ENCODE measurements around the gene YTHDC1.
"Not testable (repeated sequence)": the region's sequence is repeated elsewhere in the genome, so short reads cannot be mapped to it uniquely, and the experiment has no call there.

Gene YTHDC1

DNA sequence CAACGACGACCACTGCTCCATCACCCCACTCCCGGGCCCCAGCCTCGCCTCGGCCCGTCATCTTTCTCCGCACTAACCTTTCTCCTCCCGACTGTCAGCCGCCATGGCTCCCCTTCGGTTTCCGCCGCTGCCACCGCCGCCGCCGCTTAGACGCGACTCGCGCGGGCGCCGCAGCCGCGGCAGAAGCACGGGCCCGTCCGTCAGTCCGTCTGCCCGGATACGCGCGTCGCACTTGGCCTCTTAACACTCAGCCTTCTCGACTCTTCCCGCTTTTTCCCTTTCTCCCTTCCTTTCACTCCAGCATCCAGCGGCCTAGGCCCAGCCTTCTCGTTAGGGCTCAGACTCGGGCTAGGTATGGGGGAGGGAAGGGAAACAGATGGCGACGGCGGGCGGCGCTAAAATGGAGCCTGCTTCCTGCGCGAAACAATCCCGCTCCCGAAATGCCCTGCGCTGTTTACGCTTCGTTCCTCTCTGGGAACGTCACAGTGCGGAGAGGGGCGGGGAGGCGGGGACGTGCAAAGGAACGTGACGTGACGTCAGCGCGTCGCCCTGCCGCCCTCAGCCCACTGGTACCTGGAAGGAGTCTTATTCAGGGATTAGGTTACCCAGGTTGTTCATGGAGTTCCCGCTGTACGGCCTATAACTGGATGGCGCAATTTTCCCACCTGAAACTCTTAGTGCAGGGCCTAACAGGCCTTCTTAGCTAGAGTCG, at the start of gene YTHDC1:
Gene YTHDC1, minus strand, starts transcription at position 442 of the 712 bp plus-strand sequence. Its CDS starts 337 bp downstream, at position 105.
- peak; percentile 91 to 92 for DNase-seq (ENCODE audit: low read depth in 2 of 2)

DNA sequence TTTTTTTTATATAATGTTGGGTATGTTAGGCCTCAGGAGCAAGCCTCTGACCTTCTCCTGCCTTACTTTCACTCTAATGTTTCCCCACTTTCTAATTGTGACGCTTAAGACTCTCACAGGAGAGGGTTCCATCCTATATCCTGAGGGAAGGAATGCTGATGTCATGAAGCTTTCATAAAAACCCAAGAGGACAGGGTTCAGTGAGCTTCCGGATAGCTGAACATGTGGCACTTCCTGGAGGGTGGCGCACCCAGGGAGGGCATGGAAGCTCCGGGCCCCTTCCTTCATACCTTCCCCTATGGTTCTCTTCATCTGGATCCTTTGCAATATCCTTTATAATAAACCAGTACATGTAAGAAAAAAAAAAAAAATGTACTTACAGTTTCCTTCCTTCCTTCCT, 49.4 kb upstream of the YTHDC1 start:
- DNase-seq (ENCODE audit: low read depth in 2 of 2): no peak

GRCh38 chr4:68396756-68397155, 46.9 kb upstream of the YTHDC1 start:
- no peak for DNase-seq (ENCODE audit: low read depth in 2 of 2)

GRCh38 chr4:68391436-68391835, 41.5 kb upstream of the YTHDC1 start:
- no peak for DNase-seq (ENCODE audit: low read depth in 2 of 2)

DNA sequence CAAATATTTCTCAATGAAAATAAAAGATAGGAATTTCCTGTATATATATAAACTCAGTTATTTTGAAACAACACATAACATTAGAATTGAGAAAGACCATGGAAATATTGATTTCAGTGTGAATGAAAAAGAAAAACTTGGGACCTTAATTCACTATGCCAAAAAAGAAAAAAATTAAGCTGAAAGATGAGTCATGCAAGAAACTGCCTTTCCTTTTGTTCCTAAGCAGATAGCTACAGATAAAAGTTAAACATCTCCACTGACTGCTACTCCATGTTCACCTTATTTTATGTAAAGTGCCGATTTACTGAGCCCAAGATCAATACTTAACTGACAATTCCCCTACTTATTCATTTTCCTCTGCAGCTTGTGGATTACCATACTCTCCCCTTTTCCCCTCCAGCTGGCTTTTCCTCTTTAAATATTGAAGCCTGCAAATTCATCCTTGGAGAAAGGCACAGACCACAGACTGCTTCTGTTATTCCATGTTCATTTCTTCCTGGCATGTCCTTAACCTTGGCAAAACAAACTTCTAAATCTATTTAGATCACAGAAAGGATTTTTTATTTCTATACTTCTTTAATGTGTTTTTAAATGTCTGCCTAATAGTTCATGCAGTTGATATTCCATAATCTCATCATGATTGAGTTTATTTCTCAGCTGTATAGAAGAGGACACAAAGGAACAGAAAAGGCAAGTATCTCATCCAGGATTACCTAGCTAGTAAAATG, 40.5 kb upstream of the YTHDC1 start:
- no peak for DNase-seq (ENCODE audit: low read depth in 2 of 2)

DNA sequence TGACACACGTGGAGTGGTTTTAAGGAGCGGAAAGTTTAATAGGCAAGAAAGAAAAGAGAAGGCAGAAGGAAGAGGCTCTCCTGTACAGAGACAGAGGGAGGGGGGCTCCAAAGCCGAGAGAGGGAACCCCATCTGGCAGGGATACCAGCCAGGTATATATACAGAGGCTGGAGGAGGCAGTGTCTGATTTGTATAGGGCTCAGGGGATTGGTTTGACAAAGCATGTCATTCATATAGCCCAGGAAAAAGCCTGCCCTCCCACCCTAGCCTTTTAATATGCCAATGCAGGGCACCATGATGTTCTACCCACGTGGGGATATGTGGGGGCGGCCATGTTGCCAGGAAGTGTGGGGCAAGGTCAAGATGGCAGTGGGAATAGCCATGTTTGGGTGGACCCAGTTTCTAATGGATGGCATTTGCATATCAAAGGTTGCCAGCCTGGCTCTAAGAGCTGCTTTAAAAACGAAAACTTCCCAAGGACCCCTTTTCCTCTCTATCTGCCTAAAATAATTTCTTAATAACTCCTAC, 39.6 kb upstream of the YTHDC1 start:
- not testable (repeated sequence) for DNase-seq (ENCODE audit: low read depth in 2 of 2)

DNA sequence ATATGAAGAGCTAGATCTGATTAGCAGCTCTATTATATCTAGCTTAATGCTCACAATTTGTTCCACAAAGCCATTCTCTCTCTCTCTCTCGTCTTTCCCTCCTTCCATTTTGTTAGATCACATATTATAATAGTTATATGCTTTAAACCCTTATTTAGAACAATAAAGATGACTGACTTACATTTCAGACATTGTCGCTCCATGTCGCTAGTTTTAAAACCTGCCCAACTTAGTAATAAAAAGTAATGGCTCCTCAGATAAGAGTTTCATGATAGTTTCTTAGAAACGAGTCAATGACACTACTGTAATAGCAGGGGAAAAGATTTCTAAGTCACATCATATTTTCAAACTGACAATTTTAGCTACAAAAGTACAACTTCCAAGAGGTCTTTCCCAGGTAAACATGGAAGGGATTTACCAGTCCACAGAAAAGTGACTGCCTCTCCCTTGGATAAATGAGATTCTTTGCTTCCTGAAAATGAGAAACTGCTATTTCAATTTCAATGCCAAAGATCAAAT, 38.5 kb upstream of the YTHDC1 start:
- DNase-seq (ENCODE audit: low read depth in 2 of 2): no peak

DNA sequence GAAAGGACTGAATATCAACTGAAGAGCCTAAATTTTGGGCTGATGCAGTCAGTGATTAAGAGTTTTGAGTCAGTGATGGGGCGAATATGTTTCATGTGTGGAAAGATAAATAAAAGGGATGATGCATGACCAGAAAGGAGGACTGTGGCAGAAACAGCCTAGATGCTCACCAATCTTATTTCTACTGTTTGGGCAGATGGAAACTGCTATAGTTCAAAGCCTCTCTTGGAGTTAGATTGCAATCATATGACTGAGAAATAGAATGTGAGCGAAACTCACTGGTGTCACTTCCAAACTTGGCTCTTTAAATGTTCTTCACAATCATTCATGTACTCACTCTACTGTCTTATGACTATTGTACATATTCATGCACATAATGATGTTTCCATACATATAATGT, 35.4 kb upstream of the YTHDC1 start:
- DNase-seq (ENCODE audit: low read depth in 2 of 2): no peak

DNA sequence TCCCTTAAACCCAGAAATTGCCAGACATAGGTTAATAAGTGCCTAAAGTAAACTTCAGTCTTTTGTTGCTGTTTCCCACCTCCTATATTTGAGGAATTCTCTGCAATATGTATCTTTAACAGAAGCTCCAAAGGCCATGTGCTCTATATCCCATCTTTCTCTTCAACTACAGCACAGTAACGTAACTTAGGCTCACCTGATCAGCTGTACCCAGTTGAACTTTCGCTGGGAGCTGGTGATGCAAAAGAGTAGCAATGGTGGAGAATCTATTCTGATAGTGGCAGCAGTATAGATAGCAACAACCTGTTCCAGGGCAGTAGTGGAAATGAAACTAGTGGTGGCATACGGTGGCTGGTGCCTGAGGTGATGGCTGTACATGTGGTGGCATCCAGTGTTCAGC, 33.2 kb upstream of the YTHDC1 start:
- no peak for DNase-seq (ENCODE audit: low read depth in 2 of 2)

DNA sequence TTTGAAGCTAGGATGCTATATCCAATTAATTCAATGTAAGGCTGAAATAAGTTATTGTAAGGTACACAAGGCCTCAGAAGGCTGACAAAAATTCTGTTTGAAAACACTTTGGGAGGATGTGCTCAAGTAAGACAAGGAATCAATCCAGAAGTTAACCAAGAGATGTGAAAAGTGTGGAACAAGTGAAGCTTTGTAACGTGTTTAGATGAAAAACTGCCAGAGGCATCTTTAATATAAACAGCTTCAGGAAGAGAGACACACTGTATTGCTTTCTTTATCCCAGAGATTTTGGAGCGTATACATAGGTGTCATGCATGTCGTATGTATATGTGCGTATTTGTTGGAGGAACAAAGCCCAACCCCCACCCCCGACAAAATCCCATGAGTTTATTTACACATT, 28.3 kb upstream of the YTHDC1 start:
- no peak for DNase-seq (ENCODE audit: low read depth in 2 of 2)

DNA sequence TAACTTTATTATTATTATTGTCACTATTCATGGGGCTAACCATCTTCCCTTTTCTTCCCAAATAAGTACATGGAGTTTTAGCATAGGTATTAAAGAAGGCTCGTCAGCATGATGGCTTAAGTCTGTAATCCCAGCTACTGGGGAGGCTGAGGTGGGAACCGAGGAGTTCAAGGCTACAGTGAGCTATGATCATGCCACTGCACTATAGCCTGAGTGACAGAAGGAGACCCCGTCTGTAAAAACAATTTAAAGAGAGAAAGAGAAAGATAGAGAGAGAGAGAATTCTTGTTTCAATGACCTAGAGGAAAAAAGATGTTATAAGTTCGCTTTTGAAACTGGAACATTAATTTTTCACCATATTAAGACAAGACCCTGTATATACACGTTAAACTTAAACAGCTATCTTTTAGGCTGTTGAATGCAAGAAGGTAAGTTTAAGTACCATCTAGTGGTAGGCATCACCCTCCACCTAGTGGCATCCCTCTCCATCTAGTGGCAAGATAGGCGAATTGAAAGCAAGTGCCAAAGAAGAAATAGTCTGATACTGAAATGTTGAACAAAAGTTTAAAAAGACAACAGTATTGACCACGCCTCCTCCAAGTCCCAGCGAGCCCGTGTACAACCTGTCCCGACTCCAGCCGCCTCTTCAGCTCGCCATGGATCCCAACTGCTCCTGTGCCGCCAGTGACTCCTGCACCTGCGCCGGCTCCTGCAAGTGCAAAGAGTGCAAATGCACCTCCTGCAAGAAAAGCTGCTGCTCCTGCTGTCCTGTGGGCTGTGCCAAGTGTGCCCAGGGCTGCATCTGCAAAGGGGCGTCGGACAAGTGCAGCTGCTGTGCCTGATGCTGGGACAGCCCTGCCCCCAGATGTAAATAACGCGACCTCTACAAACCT, 26.0 kb upstream of the YTHDC1 start:
- peak in 1 of 2 experiments; percentile 4 for DNase-seq (ENCODE audit: low read depth in 2 of 2)

- peak; percentile 31 to 40 for DNase-seq (ENCODE audit: low read depth in 2 of 2)
Measured at GRCh38 chr4:68373513-68373912, 23.6 kb upstream of the YTHDC1 start.

DNA sequence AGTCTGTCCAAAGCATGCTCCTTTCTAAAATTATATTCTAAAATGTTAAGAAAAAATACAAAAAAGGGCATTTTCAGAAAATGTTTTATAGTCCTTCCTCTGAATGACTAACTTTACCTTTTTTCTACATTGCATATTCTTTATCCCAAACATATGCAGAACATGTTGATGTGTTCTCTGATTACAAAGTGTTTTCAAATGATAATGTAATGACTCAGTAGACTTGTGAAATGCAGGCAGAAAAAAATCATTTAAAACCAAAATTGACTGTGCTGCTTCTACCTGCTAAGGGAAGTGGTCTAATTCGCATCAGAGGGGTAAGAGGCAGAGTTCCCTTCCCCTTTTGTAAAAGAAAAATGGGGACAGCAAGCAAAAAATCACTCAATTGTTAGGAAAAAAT, 22.7 kb upstream of the YTHDC1 start:
- DNase-seq (ENCODE audit: low read depth in 2 of 2): no peak

DNA sequence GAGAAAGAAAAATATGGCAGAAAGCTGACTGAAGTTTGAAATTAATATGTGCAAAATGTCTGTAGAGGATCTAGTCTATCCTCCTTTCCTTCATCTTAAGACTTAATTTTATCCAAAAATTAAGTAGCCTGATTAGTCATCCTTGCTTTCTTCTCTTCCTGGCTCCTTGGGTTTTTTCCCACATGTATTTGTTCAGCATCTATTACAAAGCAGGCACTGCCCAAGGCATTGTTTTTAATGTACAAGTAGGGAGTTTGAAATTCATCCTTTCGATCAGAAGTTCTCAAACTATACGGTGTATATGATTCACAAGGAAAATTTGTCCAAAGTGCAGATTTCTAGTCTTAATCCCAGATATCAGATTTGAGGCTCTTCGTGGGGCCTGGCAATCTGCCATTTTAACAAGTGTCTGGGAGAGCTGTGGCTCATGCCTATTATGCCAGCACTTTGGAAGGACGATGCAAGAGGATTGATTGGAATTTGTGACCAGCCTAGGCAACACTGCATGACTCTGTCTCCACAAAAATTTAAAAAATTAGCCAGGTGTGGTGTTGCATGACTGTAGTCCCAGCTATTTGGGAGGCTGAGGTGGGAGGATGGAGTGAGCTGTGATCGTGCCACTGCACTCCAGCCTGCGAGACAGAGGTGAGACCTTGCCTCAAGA, 19.4 kb upstream of the YTHDC1 start:
- DNase-seq (ENCODE audit: low read depth in 2 of 2): no peak

- no peak for DNase-seq (ENCODE audit: low read depth in 2 of 2)
Measured at GRCh38 chr4:68368691-68369131, 18.8 kb upstream of the YTHDC1 start.

DNA sequence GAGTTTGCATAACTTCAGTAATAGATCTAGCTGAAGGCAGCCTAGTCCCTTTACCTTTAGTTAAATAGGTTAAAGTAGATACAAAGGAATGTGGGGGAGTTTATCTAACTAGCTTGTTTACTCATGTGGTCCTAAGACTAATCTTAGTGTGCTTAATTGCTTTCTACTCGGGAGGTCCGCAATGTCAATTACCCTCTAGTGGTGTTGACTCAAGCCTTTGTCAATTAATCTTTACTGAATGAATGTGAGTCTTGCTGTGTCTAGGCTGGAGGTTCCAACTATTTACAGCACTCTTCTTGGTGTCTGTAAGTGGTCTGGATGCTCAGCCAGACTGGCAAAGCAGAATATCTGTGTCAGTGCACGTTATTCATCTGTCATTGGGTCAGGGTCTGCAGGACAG, 17.9 kb upstream of the YTHDC1 start:
- no peak for DNase-seq (ENCODE audit: low read depth in 2 of 2)

DNA sequence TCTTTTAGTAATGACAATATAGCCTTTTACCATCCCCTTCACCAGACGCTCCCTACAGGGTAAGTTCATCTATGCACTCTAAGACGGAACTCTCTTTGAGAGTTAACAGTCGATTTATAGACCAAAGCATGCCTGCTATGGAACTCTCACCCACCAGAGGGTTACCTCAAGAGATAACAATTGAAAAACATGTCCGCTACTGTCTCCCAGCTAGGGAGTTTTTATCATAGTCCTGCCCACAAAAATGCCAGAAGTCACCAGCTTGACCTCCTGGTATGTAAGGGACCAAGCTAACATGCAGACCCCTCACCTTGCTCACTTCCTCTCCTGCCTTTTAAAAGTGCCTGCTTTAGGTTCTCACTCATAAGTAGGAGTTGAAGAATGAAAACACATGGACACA, 16.7 kb upstream of the YTHDC1 start:
- no peak for DNase-seq (ENCODE audit: low read depth in 2 of 2)

DNA sequence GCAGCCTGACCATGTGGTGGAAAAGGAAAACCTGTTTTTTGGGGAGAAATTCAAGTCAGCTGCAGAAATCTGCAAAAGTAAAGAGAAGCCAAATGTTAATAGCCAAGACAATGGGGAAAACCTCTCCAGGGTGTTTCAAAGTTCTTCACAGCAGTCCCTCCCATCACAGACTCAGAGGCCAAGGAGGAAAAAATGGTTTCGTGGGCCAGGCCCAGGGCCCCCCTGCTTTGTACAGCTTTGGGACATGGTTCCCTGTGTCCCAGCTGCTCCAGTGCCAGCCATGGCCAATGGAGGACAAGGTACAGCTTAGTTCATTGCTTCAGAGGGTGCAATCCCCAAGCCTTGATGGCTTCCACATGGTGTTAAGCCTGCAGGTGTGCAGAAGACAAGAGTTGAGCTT, 15.2 kb upstream of the YTHDC1 start:
- no peak for DNase-seq (ENCODE audit: low read depth in 2 of 2)

DNA sequence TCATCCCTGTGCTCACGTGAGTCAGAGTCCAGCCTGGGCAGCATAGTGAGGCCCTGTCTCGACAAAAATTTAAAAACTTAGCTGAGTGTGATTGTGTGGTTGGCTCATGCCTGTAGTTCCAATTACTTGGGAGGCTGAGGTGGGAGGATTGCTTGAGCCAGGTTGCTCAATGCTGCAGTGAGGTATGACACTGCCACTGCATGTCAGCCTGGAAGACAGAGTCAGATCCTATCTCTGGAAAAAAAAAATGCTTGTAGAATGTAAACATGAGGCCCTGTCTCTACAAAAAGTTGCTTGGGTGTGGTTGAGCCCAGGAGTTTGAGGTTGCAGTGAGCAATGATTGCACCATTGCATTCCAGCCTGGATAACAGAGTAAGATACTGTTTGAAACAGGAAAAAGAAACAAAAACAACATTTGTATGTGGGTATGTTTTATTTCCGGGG, 11.3 kb upstream of the YTHDC1 start:
- no peak for DNase-seq (ENCODE audit: low read depth in 2 of 2)

GRCh38 chr4:68360231-68360968, 10.5 kb upstream of the YTHDC1 start:
- no peak for DNase-seq (ENCODE audit: low read depth in 2 of 2)

Measured in stimulated activated CD4-positive, alpha-beta T cell treated with anti-CD3 and anti-CD28 coated beads, Interleukin-12 subunit alpha, Interleukin-12 subunit beta, amount 100 ng/mL, for 24 hours (primary cell).